Measurements from ENCODE around the gene FKBP5. TPM values are rescaled to one million over a fixed set of nuclear protein-coding genes. Genes with fewer than 3 reads are reported as not detected.
A peak's percentile ranks its signal among the peaks of the same experiment; 100 is the strongest.

Gene FKBP5
- total and polyA plus RNA-seq, 2 donors (not counting 1 experiment from before 2014, with no cell fraction given), result 2.8 to 7.4 TPM

DNA sequence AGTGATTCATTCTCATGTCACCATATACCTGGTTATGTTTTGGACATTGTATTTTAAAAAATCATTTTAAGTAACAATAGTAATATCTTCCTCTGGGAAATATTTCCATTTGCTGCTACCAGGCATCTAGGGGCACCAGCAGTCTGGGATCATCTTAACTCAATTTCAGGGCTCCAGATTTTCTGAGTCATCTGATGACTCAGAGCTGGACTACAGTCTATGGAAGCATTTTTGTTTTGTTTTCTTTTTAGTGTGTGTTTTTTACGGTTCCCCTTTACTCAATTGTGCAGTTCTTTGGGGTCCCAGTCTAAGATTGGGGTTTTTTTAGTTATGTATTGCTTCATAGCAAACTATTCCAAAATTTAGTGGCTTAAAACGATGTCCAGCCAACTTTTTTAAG is 5.7 kb upstream of the FKBP5 start:
- ATAC-seq (ENCODE audit: low read depth), result no peak
- H3K27me3 Mint-ChIP-seq, result no peaks in the 10 kb centered on the region
- no peak for TF ChIP-seq EZH2 (IDR thresholded peaks at IDR 0.05; ENCODE audit: borderline replicate concordance, insufficient read depth, low read depth, low read length, poor library complexity, severe bottlenecking)
- TF ChIP-seq, protein P1, sequence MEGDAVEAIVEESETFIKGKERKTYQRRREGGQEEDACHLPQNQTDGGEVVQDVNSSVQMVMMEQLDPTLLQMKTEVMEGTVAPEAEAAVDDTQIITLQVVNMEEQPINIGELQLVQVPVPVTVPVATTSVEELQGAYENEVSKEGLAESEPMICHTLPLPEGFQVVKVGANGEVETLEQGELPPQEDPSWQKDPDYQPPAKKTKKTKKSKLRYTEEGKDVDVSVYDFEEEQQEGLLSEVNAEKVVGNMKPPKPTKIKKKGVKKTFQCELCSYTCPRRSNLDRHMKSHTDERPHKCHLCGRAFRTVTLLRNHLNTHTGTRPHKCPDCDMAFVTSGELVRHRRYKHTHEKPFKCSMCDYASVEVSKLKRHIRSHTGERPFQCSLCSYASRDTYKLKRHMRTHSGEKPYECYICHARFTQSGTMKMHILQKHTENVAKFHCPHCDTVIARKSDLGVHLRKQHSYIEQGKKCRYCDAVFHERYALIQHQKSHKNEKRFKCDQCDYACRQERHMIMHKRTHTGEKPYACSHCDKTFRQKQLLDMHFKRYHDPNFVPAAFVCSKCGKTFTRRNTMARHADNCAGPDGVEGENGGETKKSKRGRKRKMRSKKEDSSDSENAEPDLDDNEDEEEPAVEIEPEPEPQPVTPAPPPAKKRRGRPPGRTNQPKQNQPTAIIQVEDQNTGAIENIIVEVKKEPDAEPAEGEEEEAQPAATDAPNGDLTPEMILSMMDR (IDR thresholded peaks at IDR 0.05), result no peak
- H3K4me3 ChIP-seq (ENCODE audit: control extremely low read depth in 1 of 5, extremely low read depth in 1 of 5, insufficient read depth in 1 of 5, low read depth in 2 of 5, low read length in 4 of 5), result no peak overlapping the region
- no peak overlapping the region for H3K27ac ChIP-seq (ENCODE audit: low read length in 2 of 2)
- no peaks in the 10 kb centered on the region for H3K9me3 Mint-ChIP-seq (ENCODE audit: insufficient read depth)
- no peaks in the 10 kb centered on the region for H3K36me3 ChIP-seq (replicated peaks in 1 of 2; ENCODE audit: control extremely low read depth in 1 of 2, control insufficient read depth in 1 of 2, extremely low read depth in 1 of 2, insufficient read depth in 2 of 2, low read length in 1 of 2)
- no peaks in the 10 kb centered on the region for H3K79me2 ChIP-seq (ENCODE audit: control insufficient read depth, insufficient read depth, low read length)
- ChIA-PET POLR2A (no interaction called here), CTCF (no interaction called here)
- no peak overlapping the region for H3K4me2 ChIP-seq (replicated peaks; ENCODE audit: low read depth, low read length, poor library complexity, severe bottlenecking)
- H3K9ac ChIP-seq (ENCODE audit: low read length), result no peak overlapping the region
- H3K4me3 Mint-ChIP-seq, result no peak overlapping the region
- H3K9me3 ChIP-seq (ENCODE audit: control extremely low read depth in 1 of 3, control insufficient read depth in 2 of 3, insufficient read depth in 1 of 3, low read length in 2 of 3), result no peaks in the 10 kb centered on the region
- no peak overlapping the region for H3K27ac Mint-ChIP-seq
- DNase-seq, result no peak
- intact Hi-C loops (cut with micrococcal nuclease), result no loop called here
- H2AFZ ChIP-seq (ENCODE audit: insufficient read depth, low read depth, low read length, poor library complexity, severe bottlenecking), result no peak overlapping the region
- peaks cover 2% of the 10 kb centered on the region for H3K4me1 Mint-ChIP-seq
- no peaks in the 10 kb centered on the region for H4K20me1 ChIP-seq (ENCODE audit: control insufficient read depth, insufficient read depth, low read length, poor library complexity, severe bottlenecking)
- H3K27me3 ChIP-seq (replicated peaks in 1 of 4; ENCODE audit: control extremely low read depth in 1 of 4, control insufficient read depth in 3 of 4, insufficient read depth in 4 of 4, low read length in 3 of 4), result no peaks in the 10 kb centered on the region
- no CpG with 5 or more reads among the region's 2 CpGs for WGBS (ENCODE audit: insufficient coverage)
- no peaks in the 10 kb centered on the region for H3K4me1 ChIP-seq (ENCODE audit: control insufficient read depth in 2 of 2, insufficient read depth in 2 of 2, low read length in 2 of 2)

DNA sequence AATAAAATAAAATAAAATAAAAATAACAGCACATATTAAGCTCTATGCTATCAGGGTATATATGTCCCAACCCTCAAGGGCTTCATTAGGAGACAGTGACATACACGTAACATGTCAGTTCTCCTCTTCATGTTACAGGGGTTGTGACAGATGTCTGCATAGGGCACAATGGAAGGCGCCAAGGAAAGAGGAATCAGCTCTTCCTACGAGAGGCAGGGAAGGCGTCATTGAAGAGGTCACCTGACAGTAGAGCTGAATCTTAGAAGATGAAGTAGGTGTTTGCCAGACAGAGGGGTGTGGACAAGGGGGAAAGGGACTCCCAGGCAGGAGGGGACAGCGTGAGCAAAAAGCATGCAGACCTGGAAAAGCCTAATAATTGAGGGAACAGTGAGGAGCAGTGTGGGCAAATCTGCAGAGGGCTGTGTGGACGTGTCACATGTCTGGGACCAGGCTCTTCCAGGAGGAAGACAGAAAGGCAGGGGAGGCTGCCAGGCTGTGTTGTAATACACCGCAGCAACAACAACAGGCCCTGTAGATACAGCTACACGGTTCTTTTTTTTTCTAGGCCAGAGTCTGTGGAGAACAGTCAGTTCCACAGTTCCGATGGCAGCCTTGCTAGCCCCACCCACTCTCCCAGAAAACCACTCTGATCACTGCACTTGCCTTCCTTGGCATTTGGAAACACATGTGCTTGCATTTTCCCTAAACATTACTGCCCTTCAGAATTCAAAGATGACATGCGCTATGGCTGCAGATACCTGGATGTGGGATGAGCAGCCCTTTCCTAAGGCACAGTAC is 2.5 kb upstream of the FKBP5 start:
- POLR2A ChIA-PET, result interaction anchor here (0.8 kb wide), 1 partner anchor 37 kb away, joined by 3 read pairs; no protein-coding TSS in a partner anchor
- Histone ChIP-seq H3K9ac (ENCODE audit: low read length) (no peak overlapping the region), H3K27me3 (replicated peaks in 1 of 4; ENCODE audit: control extremely low read depth in 1 of 4, control insufficient read depth in 3 of 4, insufficient read depth in 4 of 4, low read length in 3 of 4) (no peaks in the 10 kb centered on the region), H3K4me2 (replicated peaks; ENCODE audit: low read depth, low read length, poor library complexity, severe bottlenecking) (no peak overlapping the region), H3K4me1 (ENCODE audit: control insufficient read depth in 2 of 2, insufficient read depth in 2 of 2, low read length in 2 of 2) (peaks cover 5 to 11% of the 10 kb centered on the region in 2 donors), H3K4me3 (ENCODE audit: control extremely low read depth in 1 of 5, extremely low read depth in 1 of 5, insufficient read depth in 1 of 5, low read depth in 2 of 5, low read length in 4 of 5) (no peak overlapping the region), H3K9me3 (ENCODE audit: control extremely low read depth in 1 of 3, control insufficient read depth in 2 of 3, insufficient read depth in 1 of 3, low read length in 2 of 3) (peaks cover 0 to 3% (median 0%) of the 10 kb centered on the region in 3 donors), H4K20me1 (ENCODE audit: control insufficient read depth, insufficient read depth, low read length, poor library complexity, severe bottlenecking) (no peaks in the 10 kb centered on the region), H3K79me2 (ENCODE audit: control insufficient read depth, insufficient read depth, low read length) (no peaks in the 10 kb centered on the region), H3K36me3 (replicated peaks in 1 of 2; ENCODE audit: control extremely low read depth in 1 of 2, control insufficient read depth in 1 of 2, extremely low read depth in 1 of 2, insufficient read depth in 2 of 2, low read length in 1 of 2) (no peaks in the 10 kb centered on the region), H2AFZ (ENCODE audit: insufficient read depth, low read depth, low read length, poor library complexity, severe bottlenecking) (no peak overlapping the region), H3K27ac (ENCODE audit: low read length in 2 of 2) (no peak overlapping the region)
- no peak for DNase-seq
- Mint-ChIP-seq H3K27ac (peak overlapping the region; percentile 27), H3K4me1 (peaks cover 17% of the 10 kb centered on the region), H3K4me3 (no peak overlapping the region), H3K9me3 (ENCODE audit: insufficient read depth) (no peaks in the 10 kb centered on the region), H3K27me3 (no peaks in the 10 kb centered on the region)
- TF ChIP-seq, protein P1 (IDR thresholded peaks at IDR 0.05), result no peak
- no peak for TF ChIP-seq EZH2 (IDR thresholded peaks at IDR 0.05; ENCODE audit: borderline replicate concordance, insufficient read depth, low read depth, low read length, poor library complexity, severe bottlenecking)
- no peak for ATAC-seq (ENCODE audit: low read depth)
- CTCF ChIA-PET, result interaction anchor here (0.9 kb wide), 1 partner anchor 29 kb away, joined by 3 read pairs; no protein-coding TSS in a partner anchor
- intact Hi-C loops (cut with micrococcal nuclease), result no loop called here
- WGBS (ENCODE audit: insufficient coverage), result 71% methylated on average over 10 of the region's 10 CpGs

Data from B cell (primary cell).